ENCODE results near the gene NPM3. TPM values are rescaled to one million over a fixed set of nuclear protein-coding genes. Genes with fewer than 3 reads are reported as not detected.
A peak's percentile ranks its signal among the peaks of the same experiment; 100 is the strongest.

Gene NPM3
- total RNA-seq, 2 donors from 2014 or later = 13.1 to 13.8 TPM

DNA sequence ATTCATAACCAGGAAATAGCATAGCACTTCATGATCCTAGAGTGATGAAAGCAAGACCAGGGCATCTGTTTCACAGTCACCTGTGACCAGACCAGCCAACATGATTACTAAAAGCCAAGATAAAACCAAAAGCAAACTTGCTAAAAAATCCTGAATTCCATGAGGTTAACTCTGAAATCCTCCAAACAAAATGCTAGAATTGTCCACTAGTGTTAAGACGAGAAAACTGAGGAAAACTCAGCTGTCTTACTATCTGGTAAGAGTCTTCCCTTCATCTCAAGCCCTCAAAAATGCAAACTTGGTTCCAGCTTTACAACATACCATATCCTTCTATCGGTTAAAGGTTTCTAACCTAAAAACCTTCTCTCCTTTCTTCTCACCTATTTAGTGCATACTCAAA lies 1.3 kb upstream of the NPM3 start:
- ATAC-seq (no peak), DNase-seq (no peak)
- peaks cover 42% of the 10 kb centered on the region for H3K4me1 Mint-ChIP-seq
- H3K9me3 ChIP-seq (ENCODE audit: control insufficient read depth, low read length, poor library complexity, severe bottlenecking) = no peaks in the 10 kb centered on the region
- H3K27me3 Mint-ChIP-seq = no peaks in the 10 kb centered on the region
- peaks cover 5% of the 10 kb centered on the region for H3K36me3 Mint-ChIP-seq (ENCODE audit: low read depth)
- H3K4me3 Mint-ChIP-seq = peak overlapping the region; percentile 99
- peak overlapping the region; percentile 99 for H3K27ac Mint-ChIP-seq

DNA sequence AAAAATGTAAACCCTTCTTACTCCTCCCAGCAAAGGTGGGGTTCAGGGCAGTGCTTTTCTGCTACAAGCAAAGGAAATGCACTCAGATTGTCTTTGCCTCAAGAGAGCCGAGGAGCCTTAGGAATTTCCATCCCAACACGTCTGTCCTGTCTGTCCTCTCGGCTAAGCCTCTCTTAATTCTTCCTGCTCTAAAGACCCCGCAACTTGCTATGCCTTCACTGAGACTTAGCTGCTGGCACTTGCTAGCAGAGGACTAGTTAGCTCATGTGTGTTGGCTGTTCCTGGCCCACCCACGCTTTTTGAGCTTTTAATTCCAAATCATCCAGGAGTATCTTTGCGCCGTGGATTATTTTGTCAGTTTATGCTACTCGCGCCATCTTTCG lies 481 bp upstream of the NPM3 start:
- Mint-ChIP-seq H3K4me3 (peak overlapping the region; percentile 99), H3K4me1 (peaks cover 50% of the 10 kb centered on the region), H3K27me3 (peaks cover 7% of the 10 kb centered on the region), H3K27ac (peak overlapping the region; percentile 99), H3K36me3 (ENCODE audit: low read depth) (peaks cover 8% of the 10 kb centered on the region)
- DNase-seq (no peak), ATAC-seq (no peak)
- no peaks in the 10 kb centered on the region for H3K9me3 ChIP-seq (ENCODE audit: control insufficient read depth, low read length, poor library complexity, severe bottlenecking)

DNA sequence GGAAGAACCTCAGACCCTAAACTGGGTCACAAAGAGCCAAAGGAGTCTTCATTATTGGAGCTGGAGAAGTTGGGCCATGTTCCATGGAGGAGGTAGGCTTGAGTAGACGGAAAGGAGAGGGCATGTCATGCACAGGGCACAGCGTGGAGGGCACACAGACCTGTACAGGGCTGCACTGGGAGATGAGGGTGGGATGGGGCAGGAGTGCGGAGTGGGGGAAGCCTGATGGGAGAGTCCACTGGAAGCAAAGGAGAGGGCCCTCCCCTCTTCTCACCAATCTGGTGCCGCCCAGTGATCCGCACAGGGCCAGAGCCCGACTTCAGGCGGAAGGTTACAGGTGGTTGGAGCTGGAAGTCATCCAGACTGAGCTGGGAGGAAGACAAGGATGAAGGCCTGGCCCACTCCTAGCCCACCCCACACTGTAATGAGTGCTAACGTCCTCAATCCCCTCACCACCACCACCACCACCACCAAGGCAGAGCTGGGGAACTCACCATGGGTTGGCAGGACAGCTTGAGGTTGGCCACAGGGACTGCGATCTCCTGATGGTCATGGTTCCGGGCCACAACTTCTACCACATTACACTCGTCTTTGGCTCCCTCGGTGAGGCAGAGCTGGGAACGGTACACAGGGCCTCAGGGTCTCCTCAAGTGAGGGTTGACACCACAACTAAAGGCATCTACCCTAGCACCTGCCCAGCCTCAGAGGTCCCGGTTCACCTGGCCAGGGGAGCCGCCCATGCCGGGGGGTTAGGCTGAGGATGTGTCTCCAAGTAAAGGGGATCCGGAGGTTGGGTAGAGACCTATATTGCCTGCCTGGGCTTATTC lies 1.0 kb downstream of the NPM3 start:
- DNase-seq (no peak), ATAC-seq (no peak)
- peaks cover 6% of the 10 kb centered on the region for H3K36me3 Mint-ChIP-seq (ENCODE audit: low read depth)
- H3K4me1 Mint-ChIP-seq = peaks cover 53% of the 10 kb centered on the region
- H3K4me3 Mint-ChIP-seq = peak overlapping the region; percentile 99
- peaks cover 22% of the 10 kb centered on the region for H3K27me3 Mint-ChIP-seq
- no peaks in the 10 kb centered on the region for H3K9me3 ChIP-seq (ENCODE audit: control insufficient read depth, low read length, poor library complexity, severe bottlenecking)
- peak overlapping the region; percentile 99 for H3K27ac Mint-ChIP-seq

DNA sequence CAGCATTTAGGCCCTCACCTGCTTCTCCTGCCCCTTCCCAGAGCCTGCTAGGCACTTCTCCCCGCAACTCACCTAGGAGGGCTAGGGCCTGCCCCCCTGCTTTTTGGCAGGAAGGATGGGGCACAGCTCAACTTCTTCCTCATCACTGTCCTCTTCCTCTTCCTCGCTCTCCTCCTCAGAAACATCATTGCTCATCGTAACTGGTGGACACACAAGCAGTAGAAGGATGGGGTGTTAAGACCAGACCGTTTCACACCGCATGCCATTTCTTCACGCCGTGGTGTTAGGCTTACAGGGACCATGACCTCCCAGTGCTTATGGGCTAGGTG lies 1.6 kb downstream of the NPM3 start:
- DNase-seq (no peak), ATAC-seq (no peak)
- H3K4me1 Mint-ChIP-seq = peaks cover 55% of the 10 kb centered on the region
- H3K27ac Mint-ChIP-seq = peak overlapping the region; percentile 99
- H3K4me3 Mint-ChIP-seq = peak overlapping the region; percentile 99
- no peaks in the 10 kb centered on the region for H3K9me3 ChIP-seq (ENCODE audit: control insufficient read depth, low read length, poor library complexity, severe bottlenecking)
- H3K36me3 Mint-ChIP-seq (ENCODE audit: low read depth) = peaks cover 5% of the 10 kb centered on the region
- peaks cover 28% of the 10 kb centered on the region for H3K27me3 Mint-ChIP-seq

DNA sequence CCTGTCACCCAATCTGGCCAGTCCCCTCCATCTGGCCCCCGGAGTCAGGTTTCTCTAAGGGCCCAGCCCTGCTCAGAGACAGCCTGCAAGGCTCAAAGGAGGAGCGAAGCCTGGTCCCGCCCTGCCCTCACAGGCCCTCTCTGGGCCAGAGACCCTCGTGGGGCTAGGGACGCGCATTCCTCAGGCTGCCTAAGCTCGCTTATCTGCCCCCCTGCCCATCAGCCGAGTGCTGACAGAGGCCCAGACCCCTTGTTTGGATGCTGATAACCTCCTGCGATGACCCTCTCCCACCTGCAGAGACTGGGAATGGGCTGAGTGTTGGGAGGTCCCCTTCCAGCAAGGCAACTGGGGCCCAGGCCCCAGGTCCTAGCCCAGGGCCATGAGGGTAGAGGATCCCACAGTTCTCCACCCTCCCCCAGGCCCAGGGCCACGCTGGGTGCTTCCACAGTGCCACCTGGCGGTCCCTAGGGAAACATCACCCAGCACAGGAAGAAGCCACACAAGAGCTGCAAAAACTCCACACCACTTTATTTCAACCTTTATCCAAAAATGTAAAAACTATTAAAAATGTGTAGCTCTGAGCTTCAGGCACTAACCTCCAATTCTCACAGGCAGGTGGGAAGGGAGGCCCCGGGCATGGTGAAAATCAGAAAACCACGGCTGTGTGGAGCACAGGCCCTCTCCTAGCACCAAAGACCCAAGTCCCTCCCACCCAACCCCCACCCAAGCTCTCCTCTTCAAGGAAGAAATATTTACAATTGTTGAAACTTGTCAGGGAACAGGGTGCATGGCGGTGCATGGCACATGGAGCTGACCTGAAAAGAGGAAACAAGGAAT lies 2.2 kb downstream of the NPM3 start:
- H3K36me3 Mint-ChIP-seq (ENCODE audit: low read depth) = peaks cover 5% of the 10 kb centered on the region
- DNase-seq = peak; percentile 54 to 70 (median 60)
- no peak overlapping the region for H3K27ac Mint-ChIP-seq
- no peaks in the 10 kb centered on the region for H3K9me3 ChIP-seq (ENCODE audit: control insufficient read depth, low read length, poor library complexity, severe bottlenecking)
- peak overlapping the region; percentile 72 for H3K4me3 Mint-ChIP-seq
- H3K27me3 Mint-ChIP-seq = peaks cover 29% of the 10 kb centered on the region
- ATAC-seq = peak; percentile 65
- H3K4me1 Mint-ChIP-seq = peaks cover 54% of the 10 kb centered on the region

DNA sequence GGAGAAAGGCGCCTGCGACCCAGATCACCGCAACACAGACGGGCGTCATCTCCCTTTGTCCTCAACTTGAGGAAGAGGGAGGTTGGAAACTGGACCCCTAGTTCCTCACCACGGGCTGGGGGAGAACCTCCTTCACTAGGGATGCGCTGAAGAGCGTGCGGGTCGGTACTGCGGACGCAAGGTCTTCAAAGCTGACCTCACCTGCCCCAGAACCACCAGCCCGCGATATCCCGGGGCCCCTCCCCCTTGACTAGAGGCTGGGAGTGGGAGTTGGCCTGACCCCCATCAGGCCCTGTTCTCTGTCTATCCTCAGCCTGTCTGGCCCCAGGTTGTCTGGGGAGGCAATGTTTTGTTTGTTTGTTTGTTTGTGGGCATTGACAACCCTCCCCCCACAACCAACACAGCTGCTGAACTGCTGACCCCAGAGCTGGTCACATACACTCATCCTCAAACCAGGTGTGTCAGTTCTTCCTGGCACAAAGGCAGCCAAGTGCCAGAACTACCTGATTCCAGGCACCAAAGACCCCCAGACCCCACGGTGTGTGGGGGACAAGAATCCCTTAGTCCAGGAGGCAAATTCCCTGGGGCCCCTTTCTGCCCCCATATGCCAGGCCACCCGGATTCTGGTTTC lies 2.9 kb downstream of the NPM3 start:
- Mint-ChIP-seq H3K27me3 (peaks cover 30% of the 10 kb centered on the region), H3K27ac (no peak overlapping the region), H3K36me3 (ENCODE audit: low read depth) (peaks cover 5% of the 10 kb centered on the region), H3K4me1 (peaks cover 51% of the 10 kb centered on the region), H3K4me3 (peak overlapping the region; percentile 88)
- H3K9me3 ChIP-seq (ENCODE audit: control insufficient read depth, low read length, poor library complexity, severe bottlenecking) = no peaks in the 10 kb centered on the region
- DNase-seq = no peak
- ATAC-seq = no peak

DNA sequence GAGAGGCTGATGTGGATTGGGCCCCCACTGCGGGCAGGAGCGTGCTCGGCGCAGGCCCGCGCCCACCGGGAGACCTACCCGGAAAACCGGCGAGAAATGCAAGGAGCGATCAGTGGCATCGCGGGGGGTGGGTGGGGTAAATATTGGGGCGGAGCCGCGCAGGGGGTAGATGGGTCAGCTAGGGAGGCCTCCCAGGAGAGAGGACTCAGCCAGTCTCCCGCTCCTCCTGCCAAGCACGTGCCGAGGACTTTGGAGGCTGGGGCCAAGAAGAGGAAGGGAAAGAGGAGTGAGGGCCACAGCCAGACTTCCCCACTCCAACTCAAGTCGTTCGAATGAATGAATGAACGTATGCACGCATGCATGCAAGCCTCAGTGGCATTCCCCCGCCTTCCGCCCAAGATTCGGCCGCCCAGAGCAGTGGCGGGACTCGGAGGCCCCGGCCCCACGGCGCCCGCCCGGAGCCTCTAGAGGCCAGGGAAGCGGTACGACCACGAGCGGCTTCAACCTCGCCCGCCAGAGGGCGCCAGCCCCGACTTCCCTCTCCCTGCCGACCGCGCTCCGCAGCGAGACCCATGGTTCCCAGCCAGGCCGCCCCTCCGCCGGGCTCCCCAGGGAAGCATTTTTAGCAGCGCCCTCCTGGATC lies 3.6 kb downstream of the NPM3 start:
- Mint-ChIP-seq H3K36me3 (ENCODE audit: low read depth) (peaks cover 5% of the 10 kb centered on the region), H3K27me3 (peaks cover 36% of the 10 kb centered on the region), H3K27ac (no peak overlapping the region), H3K4me3 (peak overlapping the region; percentile 88), H3K4me1 (peaks cover 53% of the 10 kb centered on the region)
- DNase-seq = peak; percentile 74 to 83 (median 82)
- ATAC-seq = peak; percentile 66
- no peaks in the 10 kb centered on the region for H3K9me3 ChIP-seq (ENCODE audit: control insufficient read depth, low read length, poor library complexity, severe bottlenecking)

DNA sequence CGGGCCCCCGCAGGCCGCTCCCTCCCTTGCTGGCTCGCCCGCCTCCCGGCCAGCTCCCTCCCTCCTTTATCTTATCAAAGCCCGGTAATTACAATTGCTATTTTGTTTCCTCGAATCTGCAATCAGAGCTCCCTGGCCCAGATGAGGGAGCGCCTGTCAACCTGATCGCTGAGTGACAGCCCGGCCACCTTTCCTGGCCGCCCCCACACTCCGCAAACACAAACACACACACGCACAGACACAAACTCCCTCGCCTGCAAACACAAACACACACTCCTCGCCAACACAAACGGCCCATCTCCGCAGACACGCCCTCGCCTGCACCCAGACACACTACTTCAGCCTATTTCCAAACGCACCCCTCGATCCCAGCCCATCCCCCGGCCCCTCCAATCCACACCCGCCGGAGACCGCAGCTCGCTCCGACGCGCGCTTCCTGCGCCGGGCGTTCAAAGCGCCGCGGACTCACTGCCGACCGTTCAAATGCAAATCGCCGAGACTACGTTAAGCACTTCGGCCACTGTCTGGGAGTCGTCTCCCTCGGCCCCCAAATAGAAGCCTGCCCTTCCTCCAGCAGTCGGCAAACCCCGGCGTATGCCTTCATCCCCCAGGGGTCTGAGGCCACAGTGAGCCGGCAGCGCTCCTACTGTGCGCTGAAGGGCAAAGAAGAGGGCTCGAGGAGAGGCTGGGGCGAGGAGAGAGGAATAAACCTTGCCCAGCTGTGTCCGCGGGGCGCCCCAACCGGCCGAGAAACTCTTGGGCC lies 4.3 kb downstream of the NPM3 start:
- Mint-ChIP-seq H3K27ac (no peak overlapping the region), H3K36me3 (ENCODE audit: low read depth) (peaks cover 7% of the 10 kb centered on the region), H3K4me3 (peak overlapping the region; percentile 88), H3K4me1 (peaks cover 53% of the 10 kb centered on the region), H3K27me3 (peaks cover 43% of the 10 kb centered on the region)
- DNase-seq (no peak), ATAC-seq (no peak)
- H3K9me3 ChIP-seq (ENCODE audit: control insufficient read depth, low read length, poor library complexity, severe bottlenecking) = no peaks in the 10 kb centered on the region

DNA sequence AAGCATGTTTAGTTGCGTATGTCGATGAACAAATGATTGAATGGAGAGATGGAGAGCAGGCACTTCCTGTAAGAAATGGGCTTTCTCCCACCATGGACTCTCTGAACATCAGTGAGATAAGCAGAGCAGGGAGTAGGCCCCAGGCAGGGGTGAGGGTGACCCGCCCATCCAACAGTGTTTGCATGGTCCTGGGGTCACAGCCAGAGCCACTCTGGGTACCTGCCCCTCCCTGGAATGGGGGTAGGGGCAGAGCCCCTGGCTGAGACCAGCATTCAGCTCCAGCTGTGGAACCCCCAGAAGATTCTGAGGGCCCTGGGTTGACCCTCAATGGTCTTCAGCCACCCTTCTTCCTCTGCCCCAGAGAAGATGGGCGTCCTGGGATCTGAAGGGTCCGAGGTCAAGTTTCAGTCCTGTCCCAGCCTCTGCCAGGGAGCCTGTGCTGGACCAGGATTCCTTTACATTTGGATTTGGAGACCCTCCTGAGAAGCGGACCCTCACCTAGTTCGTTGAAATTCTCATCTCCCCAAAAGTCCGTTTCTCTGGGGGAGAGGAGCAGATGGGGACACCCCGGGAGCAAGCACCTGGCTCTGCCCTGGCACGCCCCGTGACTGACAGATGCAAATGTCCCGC lies 5.0 kb downstream of the NPM3 start:
- H3K4me3 Mint-ChIP-seq = peak overlapping the region; percentile 88
- no peaks in the 10 kb centered on the region for H3K9me3 ChIP-seq (ENCODE audit: control insufficient read depth, low read length, poor library complexity, severe bottlenecking)
- H3K27ac Mint-ChIP-seq = no peak overlapping the region
- H3K4me1 Mint-ChIP-seq = peaks cover 52% of the 10 kb centered on the region
- H3K36me3 Mint-ChIP-seq (ENCODE audit: low read depth) = peaks cover 7% of the 10 kb centered on the region
- DNase-seq (no peak), ATAC-seq (no peak)
- peaks cover 50% of the 10 kb centered on the region for H3K27me3 Mint-ChIP-seq

DNA sequence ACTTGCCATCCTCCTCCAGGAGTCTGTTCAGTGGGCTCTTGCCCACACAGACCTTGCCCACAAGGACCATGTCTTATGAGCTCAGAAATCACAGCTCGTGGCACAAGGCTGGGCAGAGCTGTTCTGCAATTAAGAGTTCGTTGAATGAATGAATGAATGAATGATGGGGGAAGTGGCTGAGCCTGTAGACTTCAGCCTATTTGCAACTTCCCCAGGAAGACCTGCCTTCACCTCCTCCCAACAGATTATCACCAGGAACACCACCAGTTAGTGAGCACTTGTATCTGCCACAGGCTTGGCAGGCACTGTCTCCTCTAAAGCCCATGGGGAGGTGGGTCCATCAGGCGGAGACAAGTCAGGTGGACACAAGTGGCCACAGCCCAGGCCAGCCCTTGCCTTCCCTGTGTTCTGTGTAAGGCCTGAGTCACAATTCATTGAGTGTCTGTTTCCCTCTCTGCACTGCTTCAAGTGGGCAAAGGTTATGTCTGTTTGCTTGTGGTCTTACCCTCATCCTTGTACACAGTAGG lies 5.6 kb downstream of the NPM3 start:
- ATAC-seq = no peak
- Mint-ChIP-seq H3K27me3 (peaks cover 56% of the 10 kb centered on the region), H3K27ac (no peak overlapping the region), H3K4me1 (peaks cover 46% of the 10 kb centered on the region), H3K4me3 (peak overlapping the region; percentile 88), H3K36me3 (ENCODE audit: low read depth) (peaks cover 5% of the 10 kb centered on the region)
- H3K9me3 ChIP-seq (ENCODE audit: control insufficient read depth, low read length, poor library complexity, severe bottlenecking) = no peaks in the 10 kb centered on the region
- DNase-seq = no peak

DNA sequence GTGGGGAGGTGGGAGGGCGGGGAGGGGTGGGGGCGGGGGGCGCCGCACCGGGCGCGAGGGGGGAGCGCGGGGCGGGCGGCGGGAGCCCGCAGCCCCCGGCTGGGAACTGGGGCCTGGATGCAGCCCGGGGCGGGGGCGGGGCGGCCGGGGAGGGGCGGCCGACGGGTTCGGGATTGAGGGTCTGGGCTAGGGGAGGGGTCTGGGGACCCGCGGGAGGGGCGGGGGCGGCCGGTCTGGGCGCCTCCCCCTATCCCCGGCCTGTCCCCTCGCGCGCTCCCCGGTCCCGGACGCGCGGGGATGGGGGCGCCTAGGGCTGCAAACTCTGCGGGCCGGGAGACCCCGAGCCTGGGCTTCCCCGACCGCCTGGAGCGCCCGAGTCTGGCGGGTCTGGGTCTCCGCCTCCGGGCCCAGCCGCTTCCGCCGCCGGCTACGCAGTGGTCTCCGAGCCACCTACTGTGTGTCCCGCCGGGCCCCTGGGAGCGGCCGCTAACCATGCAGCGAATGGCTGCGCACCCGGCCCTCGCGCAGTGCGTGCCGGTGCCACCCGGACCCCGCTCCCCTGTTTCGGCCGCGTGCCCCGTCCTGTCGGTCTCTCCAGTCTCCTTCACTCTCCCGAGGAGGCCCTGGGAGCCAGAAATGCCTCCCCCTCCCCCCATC lies 7.0 kb downstream of the NPM3 start:
- Mint-ChIP-seq H3K27ac (no peak overlapping the region), H3K27me3 (peaks cover 70% of the 10 kb centered on the region), H3K4me3 (peak overlapping the region; percentile 91), H3K36me3 (ENCODE audit: low read depth) (peaks cover 5% of the 10 kb centered on the region), H3K4me1 (peaks cover 42% of the 10 kb centered on the region)
- ATAC-seq (no peak), DNase-seq (no peak)
- no peaks in the 10 kb centered on the region for H3K9me3 ChIP-seq (ENCODE audit: control insufficient read depth, low read length, poor library complexity, severe bottlenecking)

Measured in T-helper 17 cell (primary cell).